NCI-H748 (cell line): ENCODE data around the gene DSC2.

Experiments
- DNase-seq: peaks from one replicate; lab custom pipeline; 2025; ENCODE audit not compliant: unreplicated experiment; lab: John Stamatoyannopoulos, UW

Gene DSC2

GRCh38 chr18:31099450-31100230 lies 2.6 kb downstream of the DSC2 start:
- no peak for DNase-seq

GRCh38 chr18:31098878-31099277 lies 3.3 kb downstream of the DSC2 start:
- DNase-seq, result no peak

GRCh38 chr18:31097666-31098065 lies 4.6 kb downstream of the DSC2 start:
- no peak for DNase-seq

GRCh38 chr18:31093880-31094279 lies 8.3 kb downstream of the DSC2 start:
- no peak for DNase-seq

- no peak for DNase-seq
These were observed 8.9 kb downstream of the DSC2 start for GRCh38 chr18:31093294-31093693.

- DNase-seq, result no peak
These were observed 10.9 kb downstream of the DSC2 start for GRCh38 chr18:31091350-31091749.

- DNase-seq, result no peak
These were observed 13.7 kb downstream of the DSC2 start for GRCh38 chr18:31088532-31088931.

GRCh38 chr18:31079973-31080372 lies 22.2 kb downstream of the DSC2 start:
- DNase-seq, result no peak

GRCh38 chr18:31077878-31078277 lies 24.3 kb downstream of the DSC2 start:
- DNase-seq, result no peak

GRCh38 chr18:31072175-31072574 lies 30.0 kb downstream of the DSC2 start:
- DNase-seq, result no peak

GRCh38 chr18:31070206-31070605 lies 32.0 kb downstream of the DSC2 start:
- DNase-seq, result no peak

GRCh38 chr18:31066266-31066665 lies 36.0 kb downstream of the DSC2 start:
- no peak for DNase-seq

- no peak for DNase-seq
These were observed 37.0 kb downstream of the DSC2 start for GRCh38 chr18:31065036-31065773.

- no peak for DNase-seq
These were observed 38.1 kb downstream of the DSC2 start for GRCh38 chr18:31064130-31064529.

- DNase-seq, result no peak
These were observed 40.3 kb downstream of the DSC2 start for GRCh38 chr18:31061945-31062344.

- no peak for DNase-seq
These were observed 43.3 kb downstream of the DSC2 start for GRCh38 chr18:31058897-31059296.

GRCh38 chr18:31057917-31058316 lies 44.3 kb downstream of the DSC2 start:
- no peak for DNase-seq

GRCh38 chr18:31057051-31057450 lies 45.2 kb downstream of the DSC2 start:
- DNase-seq, result no peak

- no peak for DNase-seq
These were observed 45.9 kb downstream of the DSC2 start for GRCh38 chr18:31056296-31056695.

GRCh38 chr18:31050635-31051034 lies 51.6 kb downstream of the DSC2 start:
- DNase-seq, result no peak

- DNase-seq, result peak; percentile 58
These were observed 53.0 kb downstream of the DSC2 start for GRCh38 chr18:31049189-31049588.

- DNase-seq, result no peak
These were observed 54.0 kb downstream of the DSC2 start for GRCh38 chr18:31048216-31048615.
